OCI-LY1 (cell line): ENCODE measurements around the gene KIAA0040.

ENCODE experiments used
- CTCF ChIP-seq: fragments of 200-600 bp; sonication (generic), shearing (Covaris generic); IDR thresholded peaks from 2 replicates; pipeline ENCODE4 v1.5.1; 2017; ENCODE audit warnings: mild to moderate bottlenecking, antibody characterized with exemption, low read length, moderate library complexity, mixed read lengths
- EZH2 ChIP-seq: fragments of 200-600 bp; sonication (generic), shearing (Covaris generic); IDR thresholded peaks from 2 replicates; pipeline ENCODE4 v1.8.0; 2017; ENCODE audit warnings: borderline replicate concordance, mixed run types, mild to moderate bottlenecking, antibody characterized with exemption, low read length, moderate library complexity, mixed read lengths

- TF ChIP-seq EZH2 (no peak), CTCF (no peak)
These were observed 3.2 kb upstream of the KIAA0040 start for GRCh38 chr1:175195798-175196197.
